K562 (cell line): ENCODE results near the gene PYM1. TPM values are rescaled to one million over a fixed set of nuclear protein-coding genes. Genes with fewer than 3 reads are reported as not detected.

Experiments
- EGR1 ChIP-seq: fragments of 450-650 bp; conservative IDR thresholded peaks from 2 replicates; pipeline ENCODE4 v1.6.1; 2017; ENCODE audit warnings: mild to moderate bottlenecking
- EWSR1 ChIP-seq: fragments of 450-650 bp; IDR thresholded peaks from 2 replicates; pipeline ENCODE4 v1.6.1; 2018; ENCODE audit warnings: borderline replicate concordance, mild to moderate bottlenecking, low read depth, moderate library complexity; ENCODE audit not compliant: partially characterized antibody
- FOS ChIP-seq: IDR thresholded peaks from 3 replicates; pipeline ENCODE4 v1.6.1; 2011; ENCODE audit not compliant: insufficient read length; ENCODE audit errors: extremely low read depth
- HMGN3 ChIP-seq: IDR thresholded peaks from 2 replicates; pipeline ENCODE4 v1.6.1; 2011; ENCODE audit warnings: borderline replicate concordance, low read depth, mild to moderate bottlenecking, mixed read lengths, low read length; ENCODE audit not compliant: insufficient read length; ENCODE audit errors: extremely low read depth
- HNRNPH1 ChIP-seq: fragments of 200-400 bp; formaldehyde crosslinking; optimal IDR thresholded peaks from 2 replicates; pipeline ENCODE3; 2017; ENCODE audit warnings: low read depth, mild to moderate bottlenecking, low read length, moderate library complexity
- JUNB ChIP-seq: fragments of 450-650 bp; formaldehyde crosslinking; conservative IDR thresholded peaks from 2 replicates; pipeline ENCODE4 v1.4.0; 2020; ENCODE audit warnings: mild to moderate bottlenecking
- KDM2B ChIP-seq: fragments of 250-450 bp; sonication (Bioruptor Pico); IDR thresholded peaks from 2 replicates; pipeline ENCODE4 v1.8.0; 2021; ENCODE audit warnings: mild to moderate bottlenecking, moderate library complexity
- LCOR ChIP-seq: sonication (generic); formaldehyde crosslinking; IDR thresholded peaks from 2 replicates; pipeline ENCODE4 v1.8.0; 2022; ENCODE audit warnings: mild to moderate bottlenecking, missing genetic modification reagents
- MTA2 ChIP-seq: fragments of 450-650 bp; IDR thresholded peaks from 2 replicates; pipeline ENCODE4 v1.6.1; 2016; ENCODE audit warnings: low read depth
- NFXL1 ChIP-seq: fragments of 450-650 bp; formaldehyde crosslinking; IDR thresholded peaks from 2 replicates; pipeline ENCODE4 v1.4.0; 2021; ENCODE audit warnings: mild to moderate bottlenecking
- NR2C1 ChIP-seq, 2 experiments: fragments of 450-650 bp; IDR thresholded peaks; 2 replicates each; pipeline ENCODE4 v1.6.1; 2017; ENCODE audit warnings: mild to moderate bottlenecking in 2 of 2, antibody characterized with exemption in 1 of 2, inconsistent platforms in 1 of 2, missing compliant biosample characterization in 1 of 2, missing genetic modification characterization in 1 of 2
- YY1 ChIP-seq, 3 experiments: IDR thresholded peaks; 2 replicates each; pipeline ENCODE4 v1.6.1; 2011; ENCODE audit warnings: low read length in 2 of 3, mild to moderate bottlenecking in 2 of 3, moderate library complexity in 2 of 3, borderline replicate concordance in 1 of 3, control low read depth in 1 of 3, low read depth in 1 of 3; ENCODE audit not compliant: insufficient read depth in 3 of 3, insufficient replicate concordance in 2 of 3, control insufficient read depth in 1 of 3, insufficient read length in 1 of 3; ENCODE audit errors: extremely low read depth in 1 of 3
- ZNF785 ChIP-seq: fragments of 250-450 bp; sonication (Bioruptor Pico); IDR thresholded peaks from 2 replicates; pipeline ENCODE4 v1.4.0; 2020; ENCODE audit warnings: mild to moderate bottlenecking
- polyA plus RNA-seq, 8 experiments: library from polyadenylated mRNA; depleted of rRNA in 4 of 8; stranded (reverse) in 5 of 8; unstranded in 3 of 8; fragments of >200 nt; fragmentation: Nextera tagmentation in 2 of 8; fragmentation: Illumina TruSeq in 1 of 8; extraction: Ambion mirVana in 2 of 8; extraction: Trizol in 1 of 8; gene quantifications; 2 replicates each; pipeline versions ENCODE4 v1.2.1 to v1.2.3, GENCODE V29; 2011 to 2014; ENCODE audit warnings: inconsistent platforms in 1 of 8, missing spikeins in 1 of 8
- total RNA-seq, 7 experiments: library from RNA; depleted of rRNA in 6 of 7; stranded (reverse); fragments of >200 nt in 6 of 7; fragmentation: Illumina TruSeq in 2 of 7; extraction: Trizol in 2 of 7; gene quantifications; 2 replicates each; pipeline versions ENCODE4 v1.2.1 to v1.2.3, GENCODE V29; 2011 to 2021; ENCODE audit warnings: low replicate concordance in 1 of 7
- TF ChIP-seq, protein P1 (sequence below): sonication (generic); formaldehyde crosslinking; IDR thresholded peaks from 2 replicates; pipeline ENCODE4 v1.8.0; 2022; ENCODE audit warnings: mild to moderate bottlenecking, missing genetic modification reagents
- TF ChIP-seq, protein P2 (sequence below): sonication (generic); formaldehyde crosslinking; IDR thresholded peaks from 2 replicates; pipeline ENCODE4 v1.8.1; 2023; ENCODE audit warnings: mild to moderate bottlenecking, missing genetic modification reagents
- TF ChIP-seq, protein P3 (sequence below): sonication (generic); formaldehyde crosslinking; IDR thresholded peaks from 2 replicates; pipeline ENCODE4 v1.8.0; 2022; ENCODE audit warnings: mild to moderate bottlenecking, missing genetic modification reagents, borderline replicate concordance
- TF ChIP-seq, protein P4 (sequence below): fragments of 200-800 bp; sonication (Bioruptor generic); IDR thresholded peaks from 2 replicates; pipeline ENCODE4 v1.6.1; 2017; ENCODE audit warnings: missing genetic modification characterization, missing compliant biosample characterization

PYM1 gene
- total and polyA plus RNA-seq, 9 of the 15 experiments (the other 6 are each of a cell fraction or from before 2014, with no cell fraction given): 29.0 to 51.3 (median 34.1) TPM

DNA sequence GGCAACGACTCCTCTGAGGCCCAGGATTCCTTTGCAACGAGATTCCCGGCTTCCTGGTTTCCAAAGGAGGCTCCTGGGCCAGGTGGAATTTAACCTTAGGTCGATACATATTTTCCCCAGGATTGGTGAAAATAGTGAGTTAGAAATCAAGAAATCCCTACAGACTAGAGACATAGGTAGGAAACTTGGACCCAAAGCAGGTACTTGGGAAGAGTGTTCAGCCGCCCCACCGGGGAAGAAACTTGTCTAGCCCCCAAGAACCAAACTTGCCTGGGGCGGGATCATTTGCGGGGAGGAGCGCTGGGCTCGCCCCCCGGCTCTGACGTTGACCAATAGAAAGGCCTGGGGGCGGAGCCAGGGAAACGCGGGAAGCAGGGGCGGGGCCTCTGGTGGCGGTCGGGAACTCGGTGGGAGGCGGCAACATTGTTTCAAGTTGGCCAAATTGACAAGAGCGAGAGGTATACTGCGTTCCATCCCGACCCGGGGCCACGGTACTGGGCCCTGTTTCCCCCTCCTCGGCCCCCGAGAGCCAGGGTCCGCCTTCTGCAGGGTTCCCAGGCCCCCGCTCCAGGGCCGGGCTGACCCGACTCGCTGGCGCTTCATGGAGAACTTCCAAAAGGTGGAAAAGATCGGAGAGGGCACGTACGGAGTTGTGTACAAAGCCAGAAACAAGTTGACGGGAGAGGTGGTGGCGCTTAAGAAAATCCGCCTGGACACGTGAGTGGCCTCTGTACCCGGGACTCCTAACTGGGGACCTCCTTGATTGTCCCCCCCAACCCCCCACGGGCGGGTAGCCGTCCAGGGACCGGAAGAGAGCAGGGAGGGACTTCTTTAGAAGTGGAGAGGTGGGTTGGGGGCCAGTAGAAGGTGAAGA, 39.0 kb upstream of the PYM1 start, which contains the start of gene CDK2 (continued):
- TF ChIP-seq, protein P1, sequence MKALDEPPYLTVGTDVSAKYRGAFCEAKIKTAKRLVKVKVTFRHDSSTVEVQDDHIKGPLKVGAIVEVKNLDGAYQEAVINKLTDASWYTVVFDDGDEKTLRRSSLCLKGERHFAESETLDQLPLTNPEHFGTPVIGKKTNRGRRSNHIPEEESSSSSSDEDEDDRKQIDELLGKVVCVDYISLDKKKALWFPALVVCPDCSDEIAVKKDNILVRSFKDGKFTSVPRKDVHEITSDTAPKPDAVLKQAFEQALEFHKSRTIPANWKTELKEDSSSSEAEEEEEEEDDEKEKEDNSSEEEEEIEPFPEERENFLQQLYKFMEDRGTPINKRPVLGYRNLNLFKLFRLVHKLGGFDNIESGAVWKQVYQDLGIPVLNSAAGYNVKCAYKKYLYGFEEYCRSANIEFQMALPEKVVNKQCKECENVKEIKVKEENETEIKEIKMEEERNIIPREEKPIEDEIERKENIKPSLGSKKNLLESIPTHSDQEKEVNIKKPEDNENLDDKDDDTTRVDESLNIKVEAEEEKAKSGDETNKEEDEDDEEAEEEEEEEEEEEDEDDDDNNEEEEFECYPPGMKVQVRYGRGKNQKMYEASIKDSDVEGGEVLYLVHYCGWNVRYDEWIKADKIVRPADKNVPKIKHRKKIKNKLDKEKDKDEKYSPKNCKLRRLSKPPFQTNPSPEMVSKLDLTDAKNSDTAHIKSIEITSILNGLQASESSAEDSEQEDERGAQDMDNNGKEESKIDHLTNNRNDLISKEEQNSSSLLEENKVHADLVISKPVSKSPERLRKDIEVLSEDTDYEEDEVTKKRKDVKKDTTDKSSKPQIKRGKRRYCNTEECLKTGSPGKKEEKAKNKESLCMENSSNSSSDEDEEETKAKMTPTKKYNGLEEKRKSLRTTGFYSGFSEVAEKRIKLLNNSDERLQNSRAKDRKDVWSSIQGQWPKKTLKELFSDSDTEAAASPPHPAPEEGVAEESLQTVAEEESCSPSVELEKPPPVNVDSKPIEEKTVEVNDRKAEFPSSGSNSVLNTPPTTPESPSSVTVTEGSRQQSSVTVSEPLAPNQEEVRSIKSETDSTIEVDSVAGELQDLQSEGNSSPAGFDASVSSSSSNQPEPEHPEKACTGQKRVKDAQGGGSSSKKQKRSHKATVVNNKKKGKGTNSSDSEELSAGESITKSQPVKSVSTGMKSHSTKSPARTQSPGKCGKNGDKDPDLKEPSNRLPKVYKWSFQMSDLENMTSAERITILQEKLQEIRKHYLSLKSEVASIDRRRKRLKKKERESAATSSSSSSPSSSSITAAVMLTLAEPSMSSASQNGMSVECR: no peak
- no peak for TF ChIP-seq HNRNPH1
- TF ChIP-seq, protein P2, sequence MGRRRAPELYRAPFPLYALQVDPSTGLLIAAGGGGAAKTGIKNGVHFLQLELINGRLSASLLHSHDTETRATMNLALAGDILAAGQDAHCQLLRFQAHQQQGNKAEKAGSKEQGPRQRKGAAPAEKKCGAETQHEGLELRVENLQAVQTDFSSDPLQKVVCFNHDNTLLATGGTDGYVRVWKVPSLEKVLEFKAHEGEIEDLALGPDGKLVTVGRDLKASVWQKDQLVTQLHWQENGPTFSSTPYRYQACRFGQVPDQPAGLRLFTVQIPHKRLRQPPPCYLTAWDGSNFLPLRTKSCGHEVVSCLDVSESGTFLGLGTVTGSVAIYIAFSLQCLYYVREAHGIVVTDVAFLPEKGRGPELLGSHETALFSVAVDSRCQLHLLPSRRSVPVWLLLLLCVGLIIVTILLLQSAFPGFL (CRISPR knock-in tag): no peak
- TF ChIP-seq EGR1: no peak
- TF ChIP-seq EWSR1: no peak
- TF ChIP-seq NR2C1 (IDR thresholded peaks at IDR 0.05): no peak
- TF ChIP-seq NR2C1 (tag; IDR thresholded peaks at IDR 0.05): no peak
- peak; percentile 52 for TF ChIP-seq HMGN3
- TF ChIP-seq MTA2: no peak
- TF ChIP-seq, protein P3, sequence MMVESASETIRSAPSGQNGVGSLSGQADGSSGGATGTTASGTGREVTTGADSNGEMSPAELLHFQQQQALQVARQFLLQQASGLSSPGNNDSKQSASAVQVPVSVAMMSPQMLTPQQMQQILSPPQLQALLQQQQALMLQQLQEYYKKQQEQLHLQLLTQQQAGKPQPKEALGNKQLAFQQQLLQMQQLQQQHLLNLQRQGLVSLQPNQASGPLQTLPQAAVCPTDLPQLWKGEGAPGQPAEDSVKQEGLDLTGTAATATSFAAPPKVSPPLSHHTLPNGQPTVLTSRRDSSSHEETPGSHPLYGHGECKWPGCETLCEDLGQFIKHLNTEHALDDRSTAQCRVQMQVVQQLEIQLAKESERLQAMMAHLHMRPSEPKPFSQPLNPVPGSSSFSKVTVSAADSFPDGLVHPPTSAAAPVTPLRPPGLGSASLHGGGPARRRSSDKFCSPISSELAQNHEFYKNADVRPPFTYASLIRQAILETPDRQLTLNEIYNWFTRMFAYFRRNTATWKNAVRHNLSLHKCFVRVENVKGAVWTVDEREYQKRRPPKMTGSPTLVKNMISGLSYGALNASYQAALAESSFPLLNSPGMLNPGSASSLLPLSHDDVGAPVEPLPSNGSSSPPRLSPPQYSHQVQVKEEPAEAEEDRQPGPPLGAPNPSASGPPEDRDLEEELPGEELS (CRISPR knock-in tag): no peak
- TF ChIP-seq KDM2B: no peak
- TF ChIP-seq YY1 (IDR thresholded peaks at IDR 0.05; ENCODE audit: borderline replicate concordance in 1 of 3, control insufficient read depth in 1 of 3, extremely low read depth in 1 of 3, insufficient read depth in 3 of 3, insufficient read length in 1 of 3, insufficient replicate concordance in 2 of 3, low read depth in 1 of 3, low read length in 2 of 3): no peak
- TF ChIP-seq, protein P4, sequence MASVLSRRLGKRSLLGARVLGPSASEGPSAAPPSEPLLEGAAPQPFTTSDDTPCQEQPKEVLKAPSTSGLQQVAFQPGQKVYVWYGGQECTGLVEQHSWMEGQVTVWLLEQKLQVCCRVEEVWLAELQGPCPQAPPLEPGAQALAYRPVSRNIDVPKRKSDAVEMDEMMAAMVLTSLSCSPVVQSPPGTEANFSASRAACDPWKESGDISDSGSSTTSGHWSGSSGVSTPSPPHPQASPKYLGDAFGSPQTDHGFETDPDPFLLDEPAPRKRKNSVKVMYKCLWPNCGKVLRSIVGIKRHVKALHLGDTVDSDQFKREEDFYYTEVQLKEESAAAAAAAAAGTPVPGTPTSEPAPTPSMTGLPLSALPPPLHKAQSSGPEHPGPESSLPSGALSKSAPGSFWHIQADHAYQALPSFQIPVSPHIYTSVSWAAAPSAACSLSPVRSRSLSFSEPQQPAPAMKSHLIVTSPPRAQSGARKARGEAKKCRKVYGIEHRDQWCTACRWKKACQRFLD: no peak
- no peak; the same call in 1 of the 2 replicates for TF ChIP-seq LCOR (CRISPR knock-in tag)
- no peak for TF ChIP-seq ZNF785 (CRISPR knock-in tag)
- TF ChIP-seq JUNB (CRISPR knock-in tag): no peak
- peak; percentile 30 for TF ChIP-seq FOS
- no peak for TF ChIP-seq NFXL1 (CRISPR knock-in tag)
